Lung (tissue), 16 donors: ENCODE results near the gene ANKRD33. TPM values are rescaled to one million over a fixed set of nuclear protein-coding genes. Genes with fewer than 3 reads are reported as not detected.

ENCODE experiments used
- ATAC-seq: fragments of 200-7000 bp; cut with Tn5 transposase; one replicate; pipeline ENCODE4 v1.9.1; 2020; ENCODE audit warnings: moderate number of reproducible peaks; ENCODE audit not compliant: insufficient read depth, low FRiP score
- DNase-seq, 3 donors: peaks; one replicate each; pipeline ENCODE4 v3.0.0-alpha.2; 2013 to 2017
- H3K27ac ChIP-seq, 2 donors: one replicate each; pipeline ENCODE4 v1.5.1; 2013; ENCODE audit warnings: mild to moderate bottlenecking in 2 of 2, moderate library complexity in 2 of 2, control low read depth in 1 of 2, inconsistent platforms in 1 of 2, low read depth in 1 of 2, low read length in 1 of 2
- H3K27me3 ChIP-seq, 3 donors: one replicate each; pipeline ENCODE4 v1.5.1; 2013; ENCODE audit warnings: low read length in 2 of 3; ENCODE audit not compliant: control insufficient read depth in 3 of 3, insufficient read depth in 3 of 3
- H3K36me3 ChIP-seq, 4 donors: one replicate each; pipeline ENCODE4 v1.5.1; 2013; ENCODE audit warnings: low read length in 4 of 4, mild to moderate bottlenecking in 1 of 4, moderate library complexity in 1 of 4; ENCODE audit not compliant: control insufficient read depth in 4 of 4, insufficient read depth in 4 of 4
- H3K4me1 ChIP-seq, 5 donors: one replicate each; pipeline ENCODE4 v1.5.1; 2013; ENCODE audit warnings: low read length in 5 of 5, mild to moderate bottlenecking in 2 of 5, moderate library complexity in 1 of 5; ENCODE audit not compliant: control insufficient read depth in 5 of 5, insufficient read depth in 5 of 5
- H3K4me3 ChIP-seq: one replicate; pipeline ENCODE4 v1.5.1; 2013; ENCODE audit warnings: mild to moderate bottlenecking, control low read depth, moderate library complexity
- H3K9ac ChIP-seq, 2 donors: one replicate each; pipeline ENCODE4 v1.5.1; 2013; ENCODE audit warnings: low read length in 2 of 2, control low read depth in 1 of 2; ENCODE audit not compliant: insufficient read depth in 1 of 2
- H3K9me3 ChIP-seq, 4 donors: one replicate each; pipeline ENCODE4 v1.5.1; 2013; ENCODE audit warnings: low read length in 3 of 4, mild to moderate bottlenecking in 1 of 4, moderate library complexity in 1 of 4; ENCODE audit not compliant: control insufficient read depth in 4 of 4, insufficient read depth in 3 of 4
- CTCF ChIP-seq: IDR thresholded peaks from 2 replicates; pipeline ENCODE4 v1.5.1; 2012; ENCODE audit warnings: mild to moderate bottlenecking; ENCODE audit errors: control extremely low read depth, extremely low read depth
- WGBS, 2 donors: extraction: QIAGEN DNeasy Blood & Tissue Kit; methylation state at CpG; one replicate each; pipeline ENCODE4 v1.1.7; 2013; 5-methylcytosine and 5-hydroxymethylcytosine counted together
- long read RNA-seq, 5 donors: transcript quantifications; one replicate each; lab custom pipeline, GENCODE V29; 2026
- polyA plus RNA-seq, 2 donors: library from polyadenylated mRNA; stranded (reverse); fragments of 200-250 nt; gene quantifications; one replicate each; pipeline ENCODE4 v1.2.1, GENCODE V29; 2013
- total RNA-seq, 2 donors: library from RNA; depleted of rRNA in 1 of 2; stranded (reverse); fragments of >200 nt in 1 of 2; gene quantifications; one replicate each; pipeline ENCODE4 v1.2.1, GENCODE V29; 2014 to 2021
- donor health status: control.
- donor health status: control.
- donor health status: Bipolar disorder and iron deficiency.
- donor health status: healthy.
- donor health status: DM: yes; HTN: yes; CAD: no.

ANKRD33 gene
- total RNA-seq (under 1 TPM; 0.14 to 0.21 TPM), polyA plus RNA-seq (under 1 TPM; 0.24 to 0.50 TPM)
- long read RNA-seq, donor 1 = 0 reads
- long read RNA-seq, donor 2 = 0 reads
- long read RNA-seq, donor 3 = 0 reads
- long read RNA-seq, donor 4 = 0 reads
- long read RNA-seq, donor 5 = 0 reads

GRCh38 chr12:51887476-51888315 lies at the start of gene ANKRD33:
Gene ANKRD33 (plus strand): TSS chr12:51888103. CDS start chr12:51888187, 84 bp downstream.
- WGBS, 2 donors = 52 to 55% methylated on average over 41 of the region's 41 CpGs
- no peak for ATAC-seq
- Histone ChIP-seq H3K9me3 (no peaks in the 10 kb centered on the region), H3K9ac (no peak within 1 kb of the TSS), H3K27ac (no peak within 1 kb of the TSS), H3K27me3 (no peaks in the 10 kb centered on the region), H3K36me3 (no peaks in the 10 kb centered on the region), H3K4me3 (no peak within 1 kb of the TSS), H3K4me1 (peaks cover 0 to 6% (median 4%) of the 10 kb centered on the region in 5 donors)
- no peak for TF ChIP-seq CTCF
- DNase-seq = peak; percentile 47 to 63 (median 60)

- no peak for DNase-seq
- Histone ChIP-seq H3K27me3 (no peaks in the 10 kb centered on the region), H3K9me3 (no peaks in the 10 kb centered on the region), H3K4me1 (peaks cover 0 to 10% (median 0%) of the 10 kb centered on the region in 5 donors), H3K36me3 (no peaks in the 10 kb centered on the region), H3K4me3 (no peak overlapping the region), H3K9ac (no peak overlapping the region), H3K27ac (no peak overlapping the region)
- TF ChIP-seq CTCF = no peak
- WGBS, 2 donors = 67 to 70% methylated on average over 4 of the region's 4 CpGs
- no peak for ATAC-seq
These were observed 49.1 kb upstream of the ANKRD33 start for GRCh38 chr12:51838762-51839161.

GRCh38 chr12:51839310-51839947 lies 48.5 kb upstream of the ANKRD33 start:
- H3K4me3 ChIP-seq = no peak overlapping the region
- DNase-seq (no peak), ATAC-seq (no peak)
- no peaks in the 10 kb centered on the region for H3K9me3 ChIP-seq
- no peak overlapping the region for H3K27ac ChIP-seq
- no peak overlapping the region for H3K9ac ChIP-seq
- peaks cover 0 to 10% (median 0%) of the 10 kb centered on the region in 5 donors for H3K4me1 ChIP-seq
- no peak for TF ChIP-seq CTCF
- 71 to 84% methylated on average over 5 of the region's 5 CpGs for WGBS, 2 donors
- H3K27me3 ChIP-seq = no peaks in the 10 kb centered on the region
- H3K36me3 ChIP-seq = no peaks in the 10 kb centered on the region
